Kidney tubule cell (primary cell): ENCODE data around the gene SLCO2A1.

ENCODE experiments used
- DNase-seq: peaks from one replicate; pipeline ENCODE4 v3.0.0-alpha.2; 2018; ENCODE audit warnings: low spot score

The SLCO2A1 gene

DNA sequence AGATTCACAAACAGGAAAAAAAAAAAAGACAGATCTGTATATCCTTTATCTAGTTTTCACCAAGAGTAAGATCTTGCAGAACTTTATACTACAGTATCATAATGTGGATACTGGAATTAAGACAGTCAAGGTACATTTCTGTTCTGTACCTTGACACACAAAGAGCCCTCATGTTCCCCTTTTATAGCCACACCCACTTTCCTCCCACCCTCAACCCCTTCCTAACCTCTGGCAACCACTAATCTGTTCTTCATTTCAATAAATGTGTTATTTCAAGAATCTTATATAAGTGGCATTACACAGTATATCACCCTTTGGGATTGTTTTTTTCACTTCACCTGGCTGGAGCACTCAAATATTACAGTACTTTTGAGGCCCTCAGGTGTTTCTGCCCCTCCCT is 130.4 kb downstream of the SLCO2A1 start:
- DNase-seq = no peak

DNA sequence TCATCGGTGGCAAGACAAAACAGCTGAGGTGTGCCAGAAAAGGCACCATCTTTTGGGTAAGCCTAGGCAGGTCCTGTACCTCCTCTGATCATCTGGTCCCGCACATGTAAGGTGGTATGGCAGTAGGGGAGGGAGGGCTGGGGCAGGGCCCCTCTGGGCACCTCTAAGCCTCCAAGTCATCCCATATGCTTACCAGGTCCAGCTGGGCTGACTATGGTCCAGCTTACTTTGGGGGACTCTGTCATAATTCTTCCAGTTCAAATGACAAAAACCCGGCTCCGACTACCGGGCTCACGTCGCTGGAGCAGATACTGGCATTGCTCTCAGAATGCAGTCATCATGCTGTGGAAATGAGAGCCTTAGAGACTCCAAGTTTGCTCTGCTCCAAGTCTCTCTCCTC is 132.2 kb downstream of the SLCO2A1 start:
- DNase-seq = no peak

DNA sequence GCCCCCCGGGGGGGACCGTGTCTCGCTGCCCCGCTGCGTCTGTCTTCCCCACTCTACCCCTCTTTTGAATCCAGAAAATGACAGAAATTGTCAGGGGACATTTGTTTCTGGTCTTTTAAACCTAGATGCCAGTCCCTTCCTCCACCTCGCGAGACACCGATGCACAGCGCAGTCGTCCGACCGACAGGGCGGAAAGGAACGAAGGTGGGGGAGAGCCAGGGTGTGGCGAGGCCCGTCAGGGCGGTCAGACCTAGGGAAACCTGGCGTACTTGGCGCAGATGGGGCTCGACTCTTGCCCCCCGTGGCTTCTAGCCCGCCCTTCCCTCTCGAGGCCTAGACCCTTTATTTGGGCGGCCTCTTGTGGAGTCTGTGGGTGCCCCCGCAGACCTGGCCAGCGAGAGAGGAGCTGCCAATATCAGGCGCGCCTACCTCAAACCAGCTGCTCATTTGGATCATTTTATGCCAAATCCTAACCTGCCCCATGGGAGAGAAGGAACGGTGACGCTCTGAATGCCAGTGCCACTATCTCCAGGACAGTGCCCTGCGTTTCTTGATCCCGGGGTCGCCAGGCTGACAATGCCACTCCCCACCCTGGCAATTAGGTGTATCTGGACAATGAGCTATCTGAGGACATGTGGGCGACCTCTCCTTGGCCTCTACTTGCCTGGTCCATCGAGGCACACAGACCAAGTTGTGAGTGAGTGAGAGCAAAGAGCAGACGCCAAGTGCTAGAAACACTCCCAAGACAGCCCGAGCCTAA is 133.5 kb downstream of the SLCO2A1 start:
- DNase-seq = peak; percentile 27

DNA sequence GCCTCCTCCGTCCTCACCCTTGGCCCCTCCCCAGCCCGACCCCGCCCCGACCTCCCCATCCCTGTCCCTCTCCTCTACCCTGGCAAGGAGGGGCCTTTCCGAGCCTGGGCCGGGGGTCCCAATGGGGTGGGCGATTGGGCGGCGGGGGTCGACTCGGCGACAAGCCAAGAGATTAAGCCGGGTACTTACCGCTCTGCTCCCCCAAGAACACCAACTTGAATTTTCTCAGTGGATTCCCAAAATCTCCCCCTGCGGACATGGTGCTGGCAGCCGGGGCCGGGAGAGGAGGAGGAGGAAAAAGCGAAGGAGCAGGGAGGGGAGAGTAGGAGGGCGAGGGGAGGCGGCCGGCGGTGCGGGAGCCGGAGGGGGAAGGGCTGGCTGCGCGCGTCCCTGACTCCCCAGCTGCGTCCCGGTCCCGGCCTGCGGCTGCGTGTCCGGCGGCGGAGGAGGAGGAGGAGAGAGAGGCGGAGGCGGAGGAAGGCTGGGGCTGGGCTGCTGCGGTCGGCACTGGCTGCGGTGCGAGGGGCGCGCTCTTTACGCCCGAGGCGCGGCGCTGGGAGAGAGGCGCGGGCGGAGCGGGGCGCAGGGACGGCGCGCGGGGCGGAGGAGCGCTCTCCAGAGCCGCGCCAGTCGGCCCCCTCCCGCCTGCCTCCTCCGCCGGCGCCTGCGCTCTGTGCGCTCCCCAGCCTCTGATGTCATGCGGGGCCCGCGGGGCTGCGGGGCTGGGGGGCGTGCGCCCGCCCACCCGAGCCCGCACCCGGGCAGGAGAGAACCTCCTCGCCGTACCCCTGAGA is 134.3 kb downstream of the SLCO2A1 start, which contains the start of gene RAB6B:
Gene RAB6B, minus strand, starts transcription at position 675 of the 794 bp plus-strand sequence. Its CDS starts 416 bp downstream, at position 259.
- DNase-seq = peak; percentile 48

DNA sequence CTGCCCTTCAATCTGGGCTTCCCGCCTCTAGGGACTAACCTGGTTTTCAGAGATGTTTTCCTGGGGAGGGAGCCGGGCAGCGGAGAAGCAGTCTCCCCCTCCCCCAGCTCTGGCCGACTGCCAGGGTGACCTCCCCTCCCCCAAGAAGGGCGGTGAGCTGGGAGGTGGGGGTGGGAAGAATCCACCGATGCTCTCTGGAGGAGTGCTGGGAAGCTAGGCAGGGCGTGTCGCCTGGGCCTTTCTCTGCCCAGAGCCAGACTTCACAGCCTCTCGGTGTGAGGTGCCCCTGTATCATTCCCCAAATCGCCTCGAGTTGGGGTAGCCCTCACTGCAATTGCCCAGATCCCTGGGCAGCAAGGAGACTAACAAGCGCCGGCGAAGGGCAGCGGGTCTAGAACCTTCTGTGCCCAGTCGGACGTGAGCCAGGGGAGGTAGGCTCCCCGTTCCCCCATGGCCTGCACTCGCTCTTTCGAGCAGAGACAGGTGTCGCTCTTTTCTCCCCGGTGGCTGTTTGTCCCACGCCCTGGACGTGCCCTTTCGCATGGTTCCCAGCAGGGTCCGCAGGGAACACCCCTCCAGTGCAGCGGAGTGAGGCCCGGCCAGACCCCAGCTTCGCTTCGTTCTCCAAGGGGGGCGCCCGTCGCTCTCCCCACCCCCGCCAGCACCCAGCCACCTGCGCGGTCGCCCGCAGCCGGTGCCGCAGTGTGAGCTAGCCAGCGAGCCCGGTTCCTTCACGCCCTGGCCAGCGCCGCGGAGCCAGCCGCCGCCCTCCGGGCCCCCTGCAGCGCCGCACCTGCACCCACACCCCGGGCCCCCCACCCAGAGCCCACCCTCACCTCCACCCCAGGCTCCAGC is 135.1 kb downstream of the SLCO2A1 start:
- DNase-seq = no peak

- DNase-seq = no peak
Observed at GRCh38 chr3:133893683-133894352, 135.9 kb downstream of the SLCO2A1 start.

GRCh38 chr3:133892541-133893231 is 137.0 kb downstream of the SLCO2A1 start:
- no peak for DNase-seq

DNA sequence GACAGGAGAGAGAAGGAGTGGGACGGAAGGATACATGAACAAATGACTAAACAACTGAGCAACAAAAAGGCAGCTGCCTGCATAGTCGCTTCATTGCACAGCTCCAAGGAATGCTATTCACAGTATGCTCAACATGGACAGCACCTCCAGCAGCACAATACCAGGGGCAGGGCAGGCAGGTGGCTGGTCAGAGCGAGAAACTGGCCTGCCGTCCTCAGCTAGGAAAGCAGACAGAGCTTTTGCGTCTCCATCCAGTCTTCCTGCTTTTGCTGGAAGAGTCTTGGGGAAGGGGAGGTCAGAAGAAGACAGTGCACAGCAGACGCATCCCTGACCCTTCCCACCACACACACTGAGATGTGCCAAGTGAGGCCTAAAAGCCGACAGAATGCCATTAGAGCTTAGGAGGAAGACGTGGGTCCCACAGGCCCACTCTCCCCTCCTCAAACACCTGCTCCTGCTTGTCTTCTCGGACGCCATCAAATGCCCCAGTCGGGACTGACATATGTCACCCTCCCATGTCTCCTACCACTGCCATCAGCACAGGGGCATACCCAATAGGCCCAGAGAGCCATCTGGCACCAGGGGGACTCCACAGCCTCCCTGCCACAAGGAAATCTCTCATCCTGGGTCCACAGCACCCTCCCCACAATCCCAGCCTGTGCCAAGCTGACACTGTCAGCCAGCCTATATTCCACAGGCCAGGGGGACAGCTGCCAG is 137.9 kb downstream of the SLCO2A1 start:
- DNase-seq = no peak

GRCh38 chr3:133890972-133891644 is 138.6 kb downstream of the SLCO2A1 start:
- no peak for DNase-seq

GRCh38 chr3:133890037-133890436 is 139.7 kb downstream of the SLCO2A1 start:
- no peak for DNase-seq

DNA sequence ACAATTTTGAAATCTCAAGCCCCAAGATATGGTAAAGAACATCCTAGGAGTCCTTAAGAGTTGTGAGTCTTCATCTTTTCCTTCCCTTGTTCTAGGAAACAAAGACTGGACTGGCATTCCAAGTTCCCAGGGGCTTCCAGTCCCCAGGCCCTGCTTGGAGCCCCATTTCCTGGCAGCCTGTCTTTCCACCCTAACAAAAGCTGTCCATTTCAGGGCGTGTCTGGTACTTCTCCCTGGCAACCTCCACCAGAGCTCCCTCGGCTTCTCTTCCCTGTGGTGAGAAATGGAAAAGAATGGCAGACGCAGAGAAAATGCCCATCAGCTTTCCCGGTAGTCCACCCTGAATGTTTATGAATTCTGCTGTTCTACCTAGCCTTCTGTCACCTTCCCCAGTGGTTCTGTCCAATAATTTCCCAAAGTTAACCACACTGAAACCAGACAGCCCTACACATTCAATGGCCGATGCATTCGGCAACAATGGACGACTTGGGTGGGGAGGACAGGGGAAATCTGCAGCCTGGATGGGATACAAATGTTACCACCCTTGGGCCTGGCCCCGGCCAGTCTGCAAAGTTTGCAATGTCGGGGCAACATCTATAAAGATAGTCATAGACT is 140.9 kb downstream of the SLCO2A1 start:
- no peak for DNase-seq

- no peak for DNase-seq
Observed at GRCh38 chr3:133887803-133888703, 141.7 kb downstream of the SLCO2A1 start.

GRCh38 chr3:133887074-133887802 is 142.5 kb downstream of the SLCO2A1 start:
- DNase-seq = no peak

DNA sequence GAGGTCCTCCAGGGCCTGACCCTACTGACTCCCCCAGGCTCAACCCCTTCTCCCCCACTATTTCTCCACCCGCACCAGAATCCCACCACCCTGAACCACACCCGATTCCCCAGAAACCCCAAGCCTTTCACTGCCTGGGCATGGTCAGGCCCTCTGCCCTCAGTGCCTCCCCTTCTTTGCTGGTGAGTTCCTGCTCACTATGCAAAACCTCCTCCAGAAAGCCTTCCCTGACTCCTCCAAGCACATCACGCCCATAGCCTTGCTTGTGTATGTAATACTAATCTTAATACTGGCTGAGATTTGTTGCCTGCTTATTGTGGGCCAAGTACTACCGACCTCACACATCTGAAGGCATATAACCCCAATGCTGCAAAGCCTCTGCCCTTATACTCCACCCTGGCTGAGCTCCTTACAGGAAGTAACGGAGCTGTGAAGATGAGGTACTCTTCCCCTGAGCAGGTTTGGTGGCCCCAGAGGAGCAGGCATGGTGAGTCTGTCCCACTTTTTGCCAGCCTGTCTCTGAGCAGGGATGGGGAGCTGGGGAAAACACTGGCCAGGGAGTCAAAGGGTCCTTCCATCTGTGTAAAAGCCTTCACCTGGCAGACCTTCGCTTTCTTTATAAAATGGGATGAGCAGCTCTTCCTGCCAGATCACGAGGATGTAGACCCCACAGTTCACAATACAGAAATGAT is 143.5 kb downstream of the SLCO2A1 start:
- DNase-seq = no peak

DNA sequence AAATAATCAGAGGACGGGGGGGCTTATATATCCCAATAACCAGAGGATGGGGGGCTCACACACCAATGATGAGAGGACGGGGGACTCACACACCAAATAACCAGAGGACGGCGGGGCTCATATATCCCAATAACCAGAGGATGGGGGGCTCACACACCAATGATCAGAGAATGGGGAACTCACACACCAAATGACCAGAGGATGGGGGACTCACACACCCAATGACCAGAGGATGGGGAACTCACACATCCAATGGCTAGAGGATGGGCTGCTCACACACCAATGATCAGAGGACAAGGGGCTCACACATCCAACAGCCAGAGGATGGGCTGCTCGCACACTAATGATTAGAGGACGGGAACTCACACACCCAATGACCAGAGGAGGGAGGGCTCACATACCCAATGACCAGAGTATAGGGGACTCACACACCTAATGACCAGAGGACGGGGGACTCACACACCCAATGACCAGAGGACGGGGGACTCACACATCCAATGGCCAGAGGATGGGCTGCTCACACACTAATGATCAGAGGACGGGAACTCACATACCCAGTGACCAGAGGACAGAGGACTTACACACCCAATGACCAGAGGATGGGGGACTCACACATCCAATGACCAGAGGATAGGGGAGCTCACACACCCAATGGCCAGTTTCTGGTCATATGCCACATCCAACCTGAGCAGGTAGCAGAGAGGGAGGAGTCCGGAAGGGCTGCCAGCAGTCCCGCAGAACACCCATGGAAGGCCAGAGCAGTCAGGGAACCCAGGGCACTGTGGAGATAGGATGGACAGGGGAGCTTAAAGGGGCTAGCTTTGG is 144.6 kb downstream of the SLCO2A1 start:
- no peak for DNase-seq
